Lung microvascular endothelial cell (primary cell): ENCODE results near the gene OTC. TPM values are rescaled to one million over a fixed set of nuclear protein-coding genes. Genes with fewer than 3 reads are reported as not detected.

Source experiments
- DNase-seq, 2 donors: peaks; one replicate each; pipeline versions ENCODE4 v3.0.0 to v3.0.0-alpha.2; 2010; ENCODE audit warnings: low read depth in 2 of 2
- total RNA-seq: library from RNA; depleted of rRNA; stranded (reverse); fragments of >200 nt; gene quantifications from 2 replicates; pipeline ENCODE4 v1.2.1, GENCODE V29; 2014

OTC gene
- 0.22 and 1.2 TPM in 2 replicates for total RNA-seq

DNA sequence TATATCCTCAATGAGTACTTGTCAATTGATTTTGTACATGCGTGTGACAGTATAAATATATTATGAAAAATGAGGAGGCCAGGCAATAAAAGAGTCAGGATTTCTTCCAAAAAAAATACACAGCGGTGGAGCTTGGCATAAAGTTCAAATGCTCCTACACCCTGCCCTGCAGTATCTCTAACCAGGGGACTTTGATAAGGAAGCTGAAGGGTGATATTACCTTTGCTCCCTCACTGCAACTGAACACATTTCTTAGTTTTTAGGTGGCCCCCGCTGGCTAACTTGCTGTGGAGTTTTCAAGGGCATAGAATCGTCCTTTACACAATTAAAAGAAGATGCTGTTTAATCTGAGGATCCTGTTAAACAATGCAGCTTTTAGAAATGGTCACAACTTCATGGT lies at the start of gene OTC:
Gene OTC, plus strand, starts transcription at position 243 of the 400 bp plus-strand sequence. Its CDS starts 93 bp downstream, at position 336.
- peak in 1 of 2 donors; percentile 6 for DNase-seq

DNA sequence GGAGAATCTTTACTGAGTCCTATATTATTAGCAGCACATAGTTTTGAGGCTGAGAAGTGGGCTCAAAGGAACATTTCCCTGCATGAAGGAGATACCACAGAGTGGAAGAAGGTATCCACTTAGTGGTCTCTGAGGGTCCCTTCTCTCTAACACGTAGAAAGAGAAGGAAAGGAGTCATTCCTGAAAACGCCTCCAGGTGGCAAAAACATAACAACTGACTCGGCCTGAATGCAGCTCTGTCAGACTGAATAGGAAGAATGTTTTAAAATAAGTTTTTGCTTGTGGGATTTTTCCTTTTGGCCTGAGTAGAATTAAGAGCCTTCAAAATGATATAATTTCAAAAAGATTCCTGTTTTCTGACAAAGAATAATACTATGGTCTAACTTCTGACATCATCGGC lies 48.4 kb upstream of the OTC start:
- DNase-seq, result peak; percentile 58 to 73

DNA sequence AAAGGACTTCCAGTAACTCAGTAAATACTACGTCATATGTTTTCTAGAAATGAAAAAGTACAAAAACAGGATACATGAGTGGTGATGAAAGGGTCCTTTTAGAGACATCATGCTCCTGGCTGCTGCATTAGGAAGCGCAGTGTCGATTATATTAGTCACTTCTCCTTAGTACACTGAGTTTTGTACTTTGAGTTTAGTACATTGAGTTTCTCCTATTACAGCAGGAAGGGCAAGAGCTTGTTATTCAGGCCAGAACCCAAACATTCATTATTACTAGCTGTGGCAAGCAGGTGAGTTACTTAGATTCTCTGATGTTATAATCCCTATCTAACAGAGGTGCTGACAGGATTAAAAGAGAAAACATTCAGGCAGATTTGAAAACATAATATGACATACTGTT lies 46.4 kb upstream of the OTC start:
- peak; percentile 87 to 89 for DNase-seq

DNA sequence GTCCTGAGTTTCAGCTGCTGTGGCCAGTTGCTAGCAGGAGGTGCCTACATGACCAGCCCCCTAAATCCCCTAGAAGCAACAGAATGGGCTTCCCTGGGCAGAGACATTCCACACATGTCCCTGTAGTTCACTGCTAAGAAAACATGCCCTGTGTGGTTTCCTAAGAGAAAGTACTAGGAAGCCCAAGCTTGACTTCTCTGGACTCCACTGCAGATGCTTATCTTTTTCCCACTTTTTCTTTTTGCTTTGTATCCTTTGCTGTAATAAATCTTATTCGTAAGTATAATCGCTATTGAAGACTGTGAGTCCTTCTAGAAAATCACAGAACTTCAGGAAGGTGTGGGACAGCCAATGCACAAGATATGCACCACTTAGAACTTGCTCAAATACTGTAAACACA lies 40.7 kb upstream of the OTC start:
- peak in 1 of 2 donors; percentile 37 for DNase-seq

DNA sequence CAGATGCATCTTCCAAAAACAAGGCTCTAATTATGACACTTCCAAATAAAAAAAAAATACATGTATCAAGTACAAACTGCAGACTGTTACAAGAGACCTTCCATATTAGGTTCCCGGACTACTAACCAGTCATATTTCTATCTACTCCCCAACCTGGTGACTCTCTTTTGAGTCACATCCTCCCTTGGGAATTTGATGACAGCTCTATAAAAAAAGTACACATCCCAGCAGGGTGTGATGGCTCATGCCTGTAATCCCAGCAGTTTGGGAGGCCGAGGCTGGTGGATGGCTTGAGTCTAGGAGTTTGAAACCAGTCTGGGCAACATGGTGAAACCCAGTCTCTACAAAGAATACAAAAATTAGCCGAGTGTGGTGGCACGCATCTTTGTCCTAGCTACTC lies 40.0 kb upstream of the OTC start:
- DNase-seq, result peak; percentile 65 to 80

DNA sequence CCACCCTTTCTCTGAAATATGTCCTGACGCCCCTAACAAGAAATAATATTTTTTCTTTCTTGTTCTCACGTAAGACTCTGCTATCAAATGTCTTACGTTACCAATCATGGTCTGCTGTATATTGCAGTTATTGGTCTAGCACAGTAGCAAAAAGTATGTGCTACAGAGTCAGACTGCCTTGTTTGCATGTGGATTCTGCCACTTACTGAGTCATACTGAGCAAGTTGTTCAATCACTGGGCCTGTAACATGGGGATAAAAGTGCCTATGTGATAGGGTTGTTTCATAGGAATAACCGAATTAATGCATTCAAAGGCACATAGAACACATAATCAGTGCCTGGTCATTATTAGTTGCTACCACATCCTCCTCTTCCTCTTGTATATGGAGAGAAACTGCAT lies 39.2 kb upstream of the OTC start:
- peak in 1 of 2 donors; percentile 18 for DNase-seq

DNA sequence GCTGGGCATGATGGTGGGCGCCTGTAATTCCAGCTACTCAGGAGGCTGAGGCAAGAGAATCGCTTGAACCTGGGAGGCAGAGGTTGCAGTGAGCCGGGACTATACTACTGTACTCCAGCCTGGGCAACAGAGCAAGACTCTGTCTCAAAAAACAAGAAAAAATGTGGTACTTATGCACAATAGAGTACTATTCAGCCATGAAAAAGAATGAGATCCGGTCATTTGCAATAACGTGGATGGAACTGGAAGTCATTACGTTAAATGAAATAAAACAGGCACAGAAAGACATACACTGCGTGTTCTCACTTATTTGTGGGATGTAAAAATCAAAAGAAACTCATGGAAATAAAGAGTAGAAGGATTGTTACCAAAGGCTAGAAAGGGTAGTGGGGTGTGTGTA lies 37.2 kb upstream of the OTC start:
- DNase-seq, result no peak

DNA sequence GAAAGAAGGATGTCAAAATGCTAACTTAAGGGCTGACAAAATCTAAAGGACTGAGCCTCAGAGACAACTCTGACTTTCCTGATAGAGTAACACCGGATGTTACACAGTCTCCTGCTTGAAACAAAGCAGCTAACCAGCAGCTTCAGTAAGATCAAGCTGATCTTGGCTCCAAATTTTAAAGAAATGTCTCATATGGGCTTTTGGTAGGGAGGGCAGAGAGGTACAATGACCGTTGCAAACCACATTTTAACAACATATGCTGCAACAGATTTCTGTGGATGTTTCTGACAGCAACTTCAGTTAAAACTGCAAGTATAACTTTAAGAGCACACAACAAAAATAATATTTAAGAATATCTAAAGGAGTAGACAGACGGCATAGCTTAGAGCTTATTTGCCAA lies 34.2 kb upstream of the OTC start:
- DNase-seq, result no peak

DNA sequence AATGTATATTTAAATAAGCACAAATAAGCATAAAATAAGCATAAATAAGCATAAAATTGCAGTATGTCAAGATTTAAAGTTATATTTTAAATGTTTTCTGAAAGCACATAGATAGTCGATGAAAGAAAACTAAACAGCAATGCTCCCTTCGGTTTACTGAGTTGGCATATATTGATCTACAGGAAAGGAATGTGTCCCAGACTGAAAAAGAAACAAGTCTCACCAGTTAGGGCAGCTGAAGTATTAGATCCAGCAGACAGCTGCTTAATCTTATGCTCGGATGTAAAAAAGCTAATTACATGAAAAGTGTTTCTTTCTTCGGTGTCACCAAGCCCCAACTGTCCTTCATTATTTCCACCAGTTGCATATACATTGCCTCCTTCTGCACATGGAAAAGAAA lies 33.8 kb upstream of the OTC start:
- no peak for DNase-seq

DNA sequence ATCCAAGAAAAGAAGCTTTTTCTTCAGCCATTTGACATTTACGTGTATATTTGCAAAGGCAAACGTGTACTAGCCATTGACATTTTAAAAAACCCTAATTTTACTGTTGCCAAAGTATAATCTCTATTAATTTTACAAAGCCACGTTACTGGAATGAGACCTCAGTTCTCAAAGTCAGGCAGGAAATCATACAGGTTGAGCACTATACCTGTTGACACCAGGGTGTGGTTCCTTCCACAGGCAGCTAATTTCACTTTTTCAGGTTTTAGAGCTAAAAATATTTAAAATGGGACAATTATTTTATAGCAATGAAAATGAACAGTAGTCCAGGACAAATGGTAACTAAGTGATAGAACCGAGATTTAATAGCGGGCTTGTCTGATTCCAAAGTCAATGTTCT lies 31.6 kb upstream of the OTC start:
- no peak for DNase-seq

DNA sequence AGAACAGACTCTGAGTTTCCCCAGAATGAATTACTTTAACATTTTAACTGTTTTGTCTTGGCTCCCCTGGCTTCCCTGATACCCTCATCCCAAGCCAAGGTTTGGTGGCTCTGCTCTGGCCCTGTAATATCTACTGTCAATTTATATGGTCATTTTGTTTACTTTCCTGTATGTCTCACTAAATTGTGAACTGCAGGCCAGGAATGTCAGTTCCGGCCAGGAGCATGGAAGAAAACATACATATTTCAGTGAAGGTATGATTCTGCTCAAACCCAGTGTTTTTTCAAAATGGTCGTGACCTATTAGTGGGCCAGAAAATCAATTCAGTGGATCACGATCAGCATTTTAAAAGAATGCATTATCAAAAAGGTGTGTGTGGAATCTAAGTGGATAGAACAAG lies 26.3 kb upstream of the OTC start:
- DNase-seq, result peak; percentile 34 to 59

DNA sequence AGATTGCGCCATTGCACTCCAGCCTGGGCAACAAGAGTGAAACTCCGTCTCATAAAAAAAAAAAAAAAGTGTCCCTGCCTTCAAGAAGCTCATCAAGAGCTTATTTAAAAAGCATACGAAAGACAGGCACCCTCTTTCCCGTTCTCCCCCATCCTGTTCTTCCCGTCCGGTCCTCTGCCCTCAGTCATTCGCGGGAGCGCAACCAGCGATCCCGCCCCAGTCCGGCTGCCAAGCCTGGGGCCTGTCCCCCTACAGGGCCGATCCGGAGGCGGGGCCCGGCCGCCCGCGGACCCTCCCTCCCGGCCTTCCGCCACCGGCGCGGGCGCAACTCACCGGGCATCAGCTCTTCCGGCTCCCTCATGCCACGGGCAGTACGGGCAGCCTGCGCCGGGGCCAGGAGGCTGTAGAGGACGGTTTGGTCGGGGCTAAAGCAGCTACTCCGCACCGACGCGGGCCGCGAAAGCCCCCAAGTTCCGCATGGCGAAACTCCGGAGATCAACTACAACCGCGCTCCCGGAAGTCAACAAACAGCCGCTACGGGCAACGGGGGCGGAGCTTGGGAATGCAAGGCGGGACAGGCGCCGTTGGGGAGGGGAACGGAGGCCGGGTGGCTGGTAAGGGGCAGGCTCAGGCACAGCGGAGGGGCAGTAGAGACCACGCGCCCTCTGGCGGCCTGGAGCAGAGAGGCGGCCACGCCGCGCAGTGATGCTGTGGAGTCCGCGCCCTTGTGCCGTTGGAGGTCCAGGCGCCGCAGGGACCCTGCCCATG lies 25.2 kb upstream of the OTC start, which contains the start of gene RPGR:
Gene RPGR, minus strand, starts transcription at position 503 of the 768 bp plus-strand sequence. Its CDS starts 142 bp downstream, at position 361.
- peak; percentile 95 to 97 for DNase-seq

DNA sequence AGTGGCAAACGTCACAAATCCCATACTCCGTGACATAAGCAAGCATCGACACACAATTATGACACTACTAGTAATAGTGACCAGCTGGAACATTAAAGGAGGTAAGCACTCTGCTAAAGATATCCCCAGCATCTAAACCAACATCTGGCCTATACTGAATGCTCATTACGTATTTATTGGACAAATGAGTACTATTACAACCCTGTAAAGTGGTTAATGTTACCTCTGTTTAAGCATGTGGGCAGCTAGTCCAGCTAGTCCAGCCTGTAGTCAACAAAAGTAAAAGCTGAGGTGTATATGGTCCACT lies 24.7 kb upstream of the OTC start:
- DNase-seq, result no peak

DNA sequence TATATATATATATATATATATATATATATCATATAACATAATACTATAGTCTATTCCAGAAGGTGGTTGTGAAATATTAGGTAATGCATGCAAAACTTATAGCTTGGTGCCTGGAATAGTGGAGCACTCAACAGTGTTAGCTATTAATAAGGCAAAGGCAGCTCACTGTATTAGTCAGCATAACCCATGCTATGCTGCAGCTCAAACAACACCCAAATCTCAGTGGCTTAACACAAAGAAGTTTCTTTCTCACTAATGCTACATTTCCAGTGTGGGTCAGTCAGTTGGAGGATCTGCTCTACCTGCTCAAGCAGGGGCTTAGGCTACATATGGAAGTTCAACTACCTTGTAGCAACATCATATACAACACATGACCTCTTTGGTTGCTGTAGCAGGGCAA lies 19.9 kb upstream of the OTC start:
- DNase-seq, result no peak

DNA sequence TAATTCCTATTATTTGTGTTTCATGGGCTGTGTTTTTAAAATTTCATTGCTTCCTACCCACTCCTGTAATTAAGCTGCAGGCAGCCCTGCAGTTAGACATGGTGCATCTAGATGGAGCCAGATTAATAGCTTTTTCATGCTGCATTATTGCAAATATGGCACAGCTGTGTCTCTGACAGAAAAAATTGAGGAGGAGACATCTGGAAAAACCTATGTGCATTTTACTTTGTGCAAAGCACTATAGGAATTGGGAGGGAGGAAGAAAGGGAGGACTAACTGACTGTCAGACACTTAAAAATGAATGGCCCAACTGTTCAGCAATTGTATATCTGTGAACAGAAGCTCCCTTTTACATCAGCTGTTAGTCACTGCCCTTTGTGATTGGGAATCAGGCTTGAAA lies 17.0 kb upstream of the OTC start:
- DNase-seq, result peak; percentile 12 to 65

DNA sequence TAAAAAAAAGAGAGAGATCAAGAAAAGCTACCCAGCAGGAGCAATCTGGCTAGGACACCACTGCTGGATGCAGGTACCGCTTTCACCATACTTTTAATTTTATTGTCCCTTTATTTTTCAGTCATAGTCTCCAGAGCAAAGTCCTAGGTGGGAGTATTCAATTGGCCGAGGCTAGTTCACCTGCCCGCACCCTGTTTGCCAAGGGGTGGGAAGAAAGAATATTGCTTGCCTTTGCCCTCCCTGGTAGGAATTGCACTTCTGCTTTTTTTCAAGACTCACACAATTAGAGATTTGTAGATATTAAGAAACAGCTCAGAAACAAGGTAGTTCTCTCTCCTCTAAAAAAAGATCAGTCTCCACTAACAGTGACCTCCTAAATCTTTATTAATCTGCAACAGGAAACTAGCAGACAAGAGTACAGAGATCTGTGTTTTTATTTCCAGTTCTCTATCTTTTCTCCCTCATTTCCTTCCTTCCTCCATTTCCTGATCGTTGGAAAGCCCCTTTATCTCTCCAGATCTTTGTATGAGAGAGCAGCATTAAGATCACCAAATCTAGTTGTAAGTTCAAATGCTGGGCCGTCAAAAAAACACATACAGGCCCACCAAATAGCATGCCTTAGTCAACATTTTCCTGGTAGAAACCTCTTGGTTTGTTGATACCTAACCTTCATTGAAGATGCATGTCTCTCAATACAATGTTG lies 15.7 kb upstream of the OTC start:
- DNase-seq, result peak in 1 of 2 donors; percentile 59

DNA sequence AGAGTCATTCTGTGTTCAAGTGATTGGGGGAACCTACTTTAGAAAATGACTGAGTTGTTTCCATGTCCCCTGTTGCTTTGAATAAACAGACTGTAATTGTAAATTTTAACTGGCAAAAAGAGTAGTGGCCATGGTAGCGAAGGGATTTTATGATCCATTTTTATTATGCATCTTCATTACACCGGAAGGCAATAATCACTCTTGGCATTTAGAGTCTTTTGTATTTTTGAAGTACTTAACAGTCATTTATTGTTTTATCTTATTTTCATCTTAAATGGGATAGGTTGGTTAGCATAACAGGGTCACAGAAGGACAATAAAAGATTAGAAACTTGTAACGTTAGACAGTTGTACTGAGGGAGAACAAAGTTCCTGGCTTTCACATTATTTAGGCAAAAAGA lies 11.0 kb upstream of the OTC start:
- DNase-seq, result no peak

DNA sequence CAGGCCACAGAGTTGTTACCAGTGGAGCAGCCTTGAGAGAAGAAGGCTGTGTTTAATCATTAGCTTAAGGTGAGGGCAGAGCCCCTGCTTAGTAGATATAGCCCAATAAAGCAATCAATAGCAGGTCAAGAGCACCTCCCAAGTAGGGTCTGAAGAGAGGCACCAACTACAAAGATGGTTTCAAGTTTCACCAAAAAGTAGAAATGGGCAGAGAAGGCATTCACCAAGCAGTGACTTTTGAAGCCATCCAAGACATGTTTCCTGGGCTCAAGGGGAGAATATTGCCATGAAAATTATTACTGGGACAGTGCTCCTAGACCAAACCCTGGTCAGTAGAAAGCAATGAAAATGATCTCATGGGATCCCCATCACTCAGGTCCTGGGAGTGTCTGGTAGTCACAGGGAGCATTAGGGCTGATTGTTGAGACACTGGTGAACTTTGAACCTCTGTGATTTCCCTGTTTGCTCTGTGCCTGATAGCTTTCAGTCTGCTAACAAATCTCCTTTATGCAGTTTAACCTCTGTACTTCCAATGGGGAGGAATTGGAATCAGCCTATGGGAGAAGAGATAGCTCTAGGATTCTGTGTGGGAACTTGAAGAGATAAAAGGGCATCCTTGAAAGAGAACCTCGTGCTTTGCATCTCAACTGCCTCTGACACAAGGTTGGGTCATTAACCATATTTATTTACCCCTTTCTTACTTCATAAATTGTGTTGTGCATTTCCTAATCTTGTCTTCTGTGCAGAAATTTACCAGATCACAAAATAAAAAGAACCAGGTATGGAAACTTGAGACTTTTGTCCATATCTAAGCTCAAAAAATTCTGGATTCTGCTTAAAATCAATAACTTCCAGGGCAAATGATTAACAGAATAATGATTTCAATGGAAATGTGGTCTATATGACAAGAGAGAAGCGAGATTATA lies 9.3 kb upstream of the OTC start:
- DNase-seq, result no peak

DNA sequence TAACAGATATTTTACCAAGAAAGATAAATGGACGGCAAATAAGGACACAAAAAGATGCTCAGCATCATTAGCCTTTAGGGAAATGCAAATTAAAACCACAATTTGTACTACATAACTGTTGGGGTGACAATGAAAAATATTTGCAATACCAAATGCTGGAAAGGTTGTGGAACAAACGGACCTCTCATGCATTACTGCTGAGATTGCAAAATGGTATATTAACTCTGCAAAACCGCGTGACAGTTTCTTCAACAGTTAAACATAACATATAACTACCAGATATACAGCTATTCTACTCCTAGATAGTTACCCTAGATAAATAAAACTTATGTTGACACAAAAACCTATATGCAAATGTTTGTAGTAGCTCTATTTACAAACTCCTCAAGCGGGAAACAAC lies 6.3 kb upstream of the OTC start:
- DNase-seq, result no peak

DNA sequence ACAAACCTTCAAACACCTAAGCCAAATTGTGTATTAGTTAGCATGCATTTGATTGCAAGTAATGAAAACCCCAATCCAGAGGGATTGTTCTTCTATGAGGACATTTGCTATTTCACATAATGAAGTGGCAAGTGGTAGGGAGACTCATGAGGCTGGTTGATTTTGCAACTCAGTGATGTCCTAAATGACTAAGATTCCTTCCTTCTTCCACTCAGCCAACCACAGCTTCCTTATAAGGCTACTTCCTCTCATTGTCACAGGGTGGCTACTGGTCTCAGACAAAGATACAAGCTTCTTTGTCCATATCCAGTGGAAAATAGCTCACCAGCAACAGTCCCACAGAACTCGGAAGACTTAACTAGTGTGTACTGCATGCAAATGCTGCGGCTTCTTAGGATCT lies 5.3 kb upstream of the OTC start:
- DNase-seq, result peak; percentile 30 to 89

DNA sequence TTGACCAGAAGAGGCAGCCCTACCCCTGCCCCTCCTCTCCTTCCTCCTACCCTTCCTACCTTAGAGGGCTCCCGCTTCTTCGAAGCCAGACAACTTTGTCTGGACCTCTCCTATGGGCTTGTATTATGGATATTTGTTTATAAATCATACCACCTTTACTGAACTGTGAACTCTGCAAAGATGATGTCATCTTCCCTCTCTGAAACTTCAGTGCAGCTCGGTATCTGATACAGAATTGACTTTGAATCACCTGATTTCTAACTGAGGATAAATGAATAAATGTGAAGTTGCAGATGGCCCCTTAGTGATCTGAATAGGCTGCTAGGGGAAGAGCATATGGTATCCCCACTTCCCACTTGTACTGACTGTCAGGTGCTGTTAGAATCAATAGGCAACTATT lies 1.1 kb upstream of the OTC start:
- no peak for DNase-seq

DNA sequence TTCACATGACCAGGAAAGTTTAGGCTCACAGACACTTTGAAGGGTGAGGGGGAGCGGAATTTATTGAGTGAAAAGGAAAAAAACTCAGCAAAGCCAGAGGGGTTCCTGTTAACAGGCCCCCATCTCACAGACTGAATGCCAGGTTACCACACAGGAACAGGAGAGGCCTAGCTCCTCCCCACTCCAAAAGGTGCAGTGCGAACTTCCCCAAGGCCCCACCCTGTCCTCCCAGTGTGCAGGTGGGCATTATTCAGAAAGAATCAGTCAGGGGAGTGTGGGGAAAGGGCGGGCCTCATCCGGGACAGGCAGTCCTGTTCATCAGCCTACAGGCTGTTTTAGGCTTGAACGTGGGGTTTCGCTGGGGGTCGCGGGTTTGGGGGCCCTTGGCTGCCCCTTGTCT lies 4.0 kb downstream of the OTC start:
- DNase-seq, result no peak
